ENCODE data around the gene ARG2.
"Not testable (repeated sequence)": the region's sequence is repeated elsewhere in the genome, so short reads cannot be mapped to it uniquely, and the experiment has no call there.

Gene ARG2

DNA sequence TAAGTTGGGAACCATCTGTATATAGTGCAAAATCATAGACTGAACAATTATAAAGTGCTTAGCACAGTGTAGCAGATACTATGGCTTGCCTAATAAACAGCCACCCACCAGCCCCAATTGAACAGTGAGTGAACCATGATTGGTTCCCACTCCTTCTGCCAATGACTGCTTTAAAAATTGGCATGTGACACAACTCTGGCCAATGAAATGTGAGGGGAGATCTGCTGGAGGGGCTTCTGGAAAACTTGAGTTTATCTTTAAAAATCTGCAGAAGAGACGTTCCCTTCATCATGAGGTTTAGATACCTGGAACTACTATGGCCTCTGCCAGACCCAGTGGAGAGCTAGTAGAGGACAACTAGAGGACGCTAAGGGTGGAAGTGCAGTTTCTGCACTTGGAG lies 24.3 kb upstream of the ARG2 start:
- Histone ChIP-seq H3K9me3 (ENCODE audit: insufficient read depth, low read length, severe bottlenecking) (no peaks in the 10 kb centered on the region), H3K27ac (ENCODE audit: low read length) (no peak overlapping the region), H4K20me1 (ENCODE audit: insufficient read depth, low read length) (peaks cover 2% of the 10 kb centered on the region; the same call in 1 of the 2 replicates), H3K27me3 (ENCODE audit: insufficient read depth, low read length, poor library complexity) (no peaks in the 10 kb centered on the region), H3K9ac (ENCODE audit: low read depth, low read length) (no peak overlapping the region), H3K4me1 (ENCODE audit: insufficient read depth, low read length) (peaks cover 31% of the 10 kb centered on the region), H3K4me2 (ENCODE audit: insufficient read depth, low read length) (no peak overlapping the region), H3K4me3 (ENCODE audit: low read depth in 1 of 2, low read length in 2 of 2) (no peak overlapping the region), H3K36me3 (ENCODE audit: insufficient read depth, low read length) (peaks cover 37% of the 10 kb centered on the region), H3K79me2 (ENCODE audit: insufficient read depth, low read length) (peaks cover 43% of the 10 kb centered on the region), H2AFZ (ENCODE audit: low read depth, low read length) (no peak overlapping the region)
- no peak for TF ChIP-seq EZH2 (IDR thresholded peaks at IDR 0.05; ENCODE audit: borderline replicate concordance, low read depth, low read length, severe bottlenecking)
- TF ChIP-seq, protein P1, sequence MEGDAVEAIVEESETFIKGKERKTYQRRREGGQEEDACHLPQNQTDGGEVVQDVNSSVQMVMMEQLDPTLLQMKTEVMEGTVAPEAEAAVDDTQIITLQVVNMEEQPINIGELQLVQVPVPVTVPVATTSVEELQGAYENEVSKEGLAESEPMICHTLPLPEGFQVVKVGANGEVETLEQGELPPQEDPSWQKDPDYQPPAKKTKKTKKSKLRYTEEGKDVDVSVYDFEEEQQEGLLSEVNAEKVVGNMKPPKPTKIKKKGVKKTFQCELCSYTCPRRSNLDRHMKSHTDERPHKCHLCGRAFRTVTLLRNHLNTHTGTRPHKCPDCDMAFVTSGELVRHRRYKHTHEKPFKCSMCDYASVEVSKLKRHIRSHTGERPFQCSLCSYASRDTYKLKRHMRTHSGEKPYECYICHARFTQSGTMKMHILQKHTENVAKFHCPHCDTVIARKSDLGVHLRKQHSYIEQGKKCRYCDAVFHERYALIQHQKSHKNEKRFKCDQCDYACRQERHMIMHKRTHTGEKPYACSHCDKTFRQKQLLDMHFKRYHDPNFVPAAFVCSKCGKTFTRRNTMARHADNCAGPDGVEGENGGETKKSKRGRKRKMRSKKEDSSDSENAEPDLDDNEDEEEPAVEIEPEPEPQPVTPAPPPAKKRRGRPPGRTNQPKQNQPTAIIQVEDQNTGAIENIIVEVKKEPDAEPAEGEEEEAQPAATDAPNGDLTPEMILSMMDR (IDR thresholded peaks at IDR 0.05; ENCODE audit: borderline replicate concordance, extremely low read depth, low read length, poor library complexity, severe bottlenecking) = no peak
- ATAC-seq (ENCODE audit: insufficient read depth, low read depth) (no peak), DNase-seq (no peak)

- peak; percentile 94 for DNase-seq
- H3K27ac ChIP-seq (ENCODE audit: low read length) = peak within 1 kb of the TSS; percentile 86
- no peaks in the 10 kb centered on the region for H4K20me1 ChIP-seq (ENCODE audit: insufficient read depth, low read length)
These were observed 19.8 kb upstream of the ARG2 start, which contains the start of gene PIGH for GRCh38 chr14:67599698-67600561. Gene PIGH, minus strand, starts transcription at chr14:67600268. Its CDS starts 65 bp downstream, at chr14:67600203.

DNA sequence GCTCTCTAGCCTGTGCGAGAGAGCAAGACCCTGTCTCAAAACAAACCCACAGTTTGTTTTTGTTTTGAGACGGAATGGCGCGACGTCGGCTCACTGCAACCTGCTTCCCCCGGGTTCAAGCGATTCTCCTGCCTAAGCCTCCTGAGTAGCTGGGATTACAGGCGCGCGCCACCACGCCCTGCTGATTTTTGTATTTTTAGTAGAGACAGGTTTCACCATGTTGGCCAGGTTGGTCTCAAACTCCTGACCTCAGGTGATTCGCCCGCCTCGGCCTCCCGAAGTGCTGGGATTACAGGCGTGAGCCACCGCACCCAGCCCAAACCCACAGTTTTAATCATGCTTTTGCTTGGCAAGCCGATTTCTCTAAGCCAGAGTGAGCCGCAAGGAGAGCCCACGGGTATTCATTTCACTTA lies 19.2 kb upstream of the ARG2 start:
- Histone ChIP-seq H2AFZ (ENCODE audit: low read depth, low read length) (peak overlapping the region; percentile 92), H3K27ac (ENCODE audit: low read length) (peak overlapping the region; percentile 86), H3K4me2 (ENCODE audit: insufficient read depth, low read length) (peak overlapping the region; percentile 63), H3K79me2 (ENCODE audit: insufficient read depth, low read length) (peaks cover 38% of the 10 kb centered on the region), H3K4me1 (ENCODE audit: insufficient read depth, low read length) (peaks cover 40% of the 10 kb centered on the region), H3K9ac (ENCODE audit: low read depth, low read length) (peak overlapping the region; percentile 76), H3K4me3 (ENCODE audit: low read depth in 1 of 2, low read length in 2 of 2) (peak overlapping the region; percentile 66 to 84; a peak in 3 of 4 replicates)
- H3K27me3 ChIP-seq (ENCODE audit: insufficient read depth, low read length, poor library complexity); DNase-seq; ATAC-seq (ENCODE audit: insufficient read depth, low read depth); H3K36me3 ChIP-seq (ENCODE audit: insufficient read depth, low read length); H4K20me1 ChIP-seq (ENCODE audit: insufficient read depth, low read length); H3K9me3 ChIP-seq (ENCODE audit: insufficient read depth, low read length, severe bottlenecking): not testable (repeated sequence)

More at GRCh38 chr14:67599698-67600561, 19.8 kb upstream of the ARG2 start, which contains the start of gene PIGH:
- peaks cover 40% of the 10 kb centered on the region for H3K4me1 ChIP-seq (ENCODE audit: insufficient read depth, low read length)
- H3K4me2 ChIP-seq (ENCODE audit: insufficient read depth, low read length) = peak within 1 kb of the TSS; percentile 63
- no peaks in the 10 kb centered on the region; the same call in 1 of the 2 replicates for H3K36me3 ChIP-seq (ENCODE audit: insufficient read depth, low read length)
- H3K9me3 ChIP-seq (ENCODE audit: insufficient read depth, low read length, severe bottlenecking) = no peaks in the 10 kb centered on the region
- no peak for TF ChIP-seq EZH2 (IDR thresholded peaks at IDR 0.05; ENCODE audit: borderline replicate concordance, low read depth, low read length, severe bottlenecking)
- TF ChIP-seq, protein P1 (IDR thresholded peaks at IDR 0.05; ENCODE audit: borderline replicate concordance, extremely low read depth, low read length, poor library complexity, severe bottlenecking) = peak; percentile 69
- peak; percentile 98 for ATAC-seq (ENCODE audit: insufficient read depth, low read depth)
- no peaks in the 10 kb centered on the region for H3K27me3 ChIP-seq (ENCODE audit: insufficient read depth, low read length, poor library complexity)
- peak within 1 kb of the TSS; percentile 66 to 84 for H3K4me3 ChIP-seq (ENCODE audit: low read depth in 1 of 2, low read length in 2 of 2)
- H3K9ac ChIP-seq (ENCODE audit: low read depth, low read length) = peak within 1 kb of the TSS; percentile 76
- peak within 1 kb of the TSS; percentile 92 for H2AFZ ChIP-seq (ENCODE audit: low read depth, low read length)
- H3K79me2 ChIP-seq (ENCODE audit: insufficient read depth, low read length) = peaks cover 43% of the 10 kb centered on the region

- ATAC-seq (ENCODE audit: insufficient read depth, low read depth) (no peak), DNase-seq (no peak)
- TF ChIP-seq, protein P1 (IDR thresholded peaks at IDR 0.05; ENCODE audit: borderline replicate concordance, extremely low read depth, low read length, poor library complexity, severe bottlenecking) = no peak
- Histone ChIP-seq H3K79me2 (ENCODE audit: insufficient read depth, low read length) (peaks cover 26% of the 10 kb centered on the region), H3K4me3 (ENCODE audit: low read depth in 1 of 2, low read length in 2 of 2) (no peak overlapping the region), H3K27ac (ENCODE audit: low read length) (no peak overlapping the region), H3K9me3 (ENCODE audit: insufficient read depth, low read length, severe bottlenecking) (no peaks in the 10 kb centered on the region), H3K27me3 (ENCODE audit: insufficient read depth, low read length, poor library complexity) (no peaks in the 10 kb centered on the region), H3K4me2 (ENCODE audit: insufficient read depth, low read length) (no peak overlapping the region), H3K4me1 (ENCODE audit: insufficient read depth, low read length) (peaks cover 35% of the 10 kb centered on the region), H3K9ac (ENCODE audit: low read depth, low read length) (no peak overlapping the region), H2AFZ (ENCODE audit: low read depth, low read length) (no peak overlapping the region; the same call in 1 of the 2 replicates), H4K20me1 (ENCODE audit: insufficient read depth, low read length) (no peaks in the 10 kb centered on the region), H3K36me3 (ENCODE audit: insufficient read depth, low read length) (no peaks in the 10 kb centered on the region; the same call in 1 of the 2 replicates)
These were observed 17.6 kb upstream of the ARG2 start for GRCh38 chr14:67602076-67602475.
